ENCODE measurements around the gene CDH13. TPM values are rescaled to one million over a fixed set of nuclear protein-coding genes. Genes with fewer than 3 reads are reported as not detected.

The CDH13 gene
- total RNA-seq, 1 donor from 2014 or later = 14.3 TPM

DNA sequence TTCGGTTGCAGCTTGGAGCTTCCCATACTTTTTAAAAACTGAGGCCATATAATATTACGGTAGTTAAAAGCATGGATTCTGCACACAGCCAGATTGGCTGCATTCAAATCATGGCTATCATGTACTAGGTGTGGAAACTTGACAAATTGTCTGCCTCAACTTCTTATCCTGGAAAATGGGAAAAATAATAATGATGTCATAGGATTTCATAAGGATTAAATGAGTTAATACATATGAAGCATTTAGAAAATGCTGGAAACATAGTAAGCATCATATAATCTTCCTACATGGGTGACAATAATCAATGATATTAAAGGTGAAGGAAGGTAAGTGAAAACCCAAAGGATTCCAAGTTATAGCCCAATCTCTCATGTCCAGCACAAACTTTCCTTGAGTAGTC, 592.5 kb downstream of the CDH13 start:
- no peaks in the 10 kb centered on the region for H3K9me3 ChIP-seq
- ATAC-seq = no peak
- no peak overlapping the region for H3K4me3 ChIP-seq
- TF ChIP-seq CTCF (IDR thresholded peaks at IDR 0.05) = no peak
- H3K27ac ChIP-seq = no peak overlapping the region
- H3K27me3 ChIP-seq (ENCODE audit: low read depth) = no peaks in the 10 kb centered on the region
- intact Hi-C loops (cut with DNase I) = no loop called here
- H3K36me3 ChIP-seq = no peaks in the 10 kb centered on the region
- no peaks in the 10 kb centered on the region for H3K4me1 ChIP-seq
- DNase-seq = no peak

- Histone ChIP-seq H3K27ac (no peak overlapping the region), H3K4me1 (no peaks in the 10 kb centered on the region), H3K9me3 (no peaks in the 10 kb centered on the region), H3K27me3 (ENCODE audit: low read depth) (no peaks in the 10 kb centered on the region), H3K4me3 (no peak overlapping the region), H3K36me3 (no peaks in the 10 kb centered on the region)
- DNase-seq (no peak), ATAC-seq (no peak)
- TF ChIP-seq CTCF (IDR thresholded peaks at IDR 0.05) = no peak
- intact Hi-C loops (cut with DNase I) = no loop called here
These were observed 593.3 kb downstream of the CDH13 start for GRCh38 chr16:83220066-83220465.

DNA sequence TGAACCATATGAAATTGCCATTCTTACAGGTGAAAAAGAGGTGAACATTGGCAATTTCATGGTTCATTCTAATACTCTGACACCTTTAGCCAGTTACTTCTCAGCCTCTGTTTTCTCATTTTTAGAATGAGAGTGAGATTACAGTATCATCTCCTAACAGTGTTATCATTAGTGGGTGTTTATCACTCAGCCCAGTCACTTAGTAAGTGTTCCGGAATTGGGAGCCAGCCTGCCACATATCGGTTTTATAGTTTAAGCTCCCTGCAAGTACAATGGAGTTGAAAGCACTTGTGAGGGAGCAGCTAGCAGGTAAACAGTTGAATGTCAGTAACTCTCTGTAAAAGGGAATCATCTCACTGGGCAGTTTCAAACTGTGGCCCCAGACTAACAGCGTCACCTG, 597.9 kb downstream of the CDH13 start:
- H3K4me1 ChIP-seq = no peaks in the 10 kb centered on the region
- TF ChIP-seq CTCF (IDR thresholded peaks at IDR 0.05) = no peak
- no peak for DNase-seq

DNA sequence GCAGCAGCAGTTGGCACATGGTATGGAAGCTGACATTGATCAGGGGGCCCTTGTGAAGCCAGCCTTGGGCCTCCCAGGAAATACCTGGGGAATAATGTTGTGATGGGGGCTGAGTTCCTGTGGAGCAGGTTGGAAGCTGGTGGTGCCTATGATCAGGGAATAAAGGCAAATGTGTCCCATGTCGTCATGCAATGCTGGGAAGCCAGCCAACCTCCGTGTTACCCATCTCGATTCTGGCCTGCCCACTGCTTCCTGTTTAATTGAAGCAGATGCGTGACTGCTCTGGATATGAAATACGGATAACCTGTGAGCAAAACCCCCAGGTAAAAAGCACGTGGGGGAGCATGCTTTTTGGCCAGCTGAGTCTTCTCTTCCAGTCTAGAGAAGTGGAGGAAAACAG, 600.6 kb downstream of the CDH13 start:
- no peaks in the 10 kb centered on the region for H3K9me3 ChIP-seq
- no peak for TF ChIP-seq CTCF (IDR thresholded peaks at IDR 0.05)
- no peaks in the 10 kb centered on the region for H3K4me1 ChIP-seq
- no peak for DNase-seq
- intact Hi-C loops (cut with DNase I) = no loop called here
- no peaks in the 10 kb centered on the region for H3K36me3 ChIP-seq
- H3K27ac ChIP-seq = no peak overlapping the region
- H3K27me3 ChIP-seq (ENCODE audit: low read depth) = no peaks in the 10 kb centered on the region
- no peak overlapping the region for H3K4me3 ChIP-seq
- no peak for ATAC-seq

More for the DNA sequence above, 597.9 kb downstream of the CDH13 start:
- intact Hi-C loops (cut with DNase I) = no loop called here
- Histone ChIP-seq H3K36me3 (no peaks in the 10 kb centered on the region), H3K9me3 (no peaks in the 10 kb centered on the region), H3K4me3 (no peak overlapping the region), H3K27me3 (ENCODE audit: low read depth) (no peaks in the 10 kb centered on the region), H3K27ac (no peak overlapping the region)
- no peak for ATAC-seq

DNA sequence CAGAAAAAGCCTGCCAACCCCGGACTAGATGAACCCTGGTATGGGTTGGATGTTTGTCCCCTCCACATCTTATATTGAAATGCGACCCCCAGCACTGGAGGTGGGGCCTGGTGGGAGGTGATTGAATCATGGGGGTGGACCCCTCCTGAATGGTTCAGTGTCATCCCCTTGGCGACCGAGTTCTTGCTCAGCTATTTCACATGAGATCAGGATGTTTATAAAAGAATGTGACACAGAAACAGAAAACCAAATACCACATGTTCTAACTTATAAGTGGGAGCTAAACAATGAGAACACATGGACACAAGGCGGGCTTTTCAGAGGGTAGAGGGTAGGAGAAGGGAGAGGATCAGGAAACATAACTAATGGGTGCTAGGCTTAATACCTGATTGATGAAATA, 605.0 kb downstream of the CDH13 start:
- Histone ChIP-seq H3K27ac (no peak overlapping the region), H3K4me1 (no peaks in the 10 kb centered on the region), H3K36me3 (no peaks in the 10 kb centered on the region), H3K4me3 (no peak overlapping the region), H3K9me3 (no peaks in the 10 kb centered on the region), H3K27me3 (ENCODE audit: low read depth) (no peaks in the 10 kb centered on the region)
- intact Hi-C loops (cut with DNase I) = no loop called here
- TF ChIP-seq CTCF (IDR thresholded peaks at IDR 0.05) = no peak
- no peak for DNase-seq
- no peak for ATAC-seq

GRCh38 chr16:83233153-83233552, 606.4 kb downstream of the CDH13 start:
- Histone ChIP-seq H3K27ac (no peak overlapping the region), H3K9me3 (no peaks in the 10 kb centered on the region), H3K4me1 (no peaks in the 10 kb centered on the region), H3K4me3 (no peak overlapping the region), H3K36me3 (no peaks in the 10 kb centered on the region), H3K27me3 (ENCODE audit: low read depth) (no peaks in the 10 kb centered on the region)
- TF ChIP-seq CTCF (IDR thresholded peaks at IDR 0.05) = no peak
- intact Hi-C loops (cut with DNase I) = no loop called here
- ATAC-seq (no peak), DNase-seq (no peak)
